ENCODE measurements around the gene ORAI3. TPM values are rescaled to one million over a fixed set of nuclear protein-coding genes. Genes with fewer than 3 reads are reported as not detected.

The ORAI3 gene
- total and polyA plus RNA-seq, 2 of the 13 experiments (the other 11 are each of a cell fraction or from before 2014, with no cell fraction given) = 11.4 to 32.0 TPM

DNA sequence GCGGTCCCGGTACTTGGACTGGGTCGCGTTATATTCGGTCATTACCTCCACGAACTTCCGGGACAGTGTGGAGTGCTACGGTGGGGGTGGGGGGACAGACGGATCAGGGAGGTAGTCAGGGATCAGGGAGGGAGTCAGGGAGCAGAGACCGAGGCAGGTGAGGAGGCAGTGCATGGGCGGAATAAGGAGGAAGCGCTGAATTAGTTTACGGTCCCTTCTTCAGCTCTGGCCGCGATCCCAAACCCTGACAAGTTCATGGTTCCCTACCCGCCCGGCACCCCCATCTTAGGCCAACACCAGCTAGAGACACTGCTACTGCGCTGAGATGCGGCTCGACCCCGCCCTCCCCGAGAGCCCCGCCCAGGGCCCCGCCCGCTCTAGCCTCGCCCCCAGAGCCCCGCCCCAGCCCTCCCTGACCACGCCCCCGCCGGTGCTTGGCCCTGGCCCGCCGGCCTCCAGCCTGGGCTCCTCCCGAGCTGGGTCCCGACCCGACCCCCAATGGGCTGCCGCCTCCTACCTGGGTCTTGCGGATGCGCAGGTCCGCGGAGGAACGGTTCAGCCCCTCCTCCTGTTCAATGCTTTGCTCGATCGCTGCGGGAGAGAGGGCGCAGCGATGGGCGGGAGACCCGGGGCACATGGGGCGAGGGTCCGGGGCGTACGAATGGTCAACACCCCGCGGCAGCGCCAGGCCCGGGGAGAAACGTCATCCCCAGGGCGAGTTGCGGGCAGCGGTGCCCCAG is 48.3 kb downstream of the ORAI3 start (continued):
- TF ChIP-seq SP2 (CRISPR knock-in tag; IDR thresholded peaks at IDR 0.05) (no peak), ZNF441 (CRISPR knock-in tag; IDR thresholded peaks at IDR 0.05; ENCODE audit: borderline replicate concordance) (0 out of 2 replicates have a peak, but pooled peaks have one; percentile 20), AHR (CRISPR knock-in tag; IDR thresholded peaks at IDR 0.05) (peak; percentile 87; the same call in 1 of the 2 replicates), ZNF225 (CRISPR knock-in tag; IDR thresholded peaks at IDR 0.05) (no peak), ZNF747 (CRISPR knock-in tag; IDR thresholded peaks at IDR 0.05; ENCODE audit: borderline replicate concordance) (peak; percentile 89; the same call in 1 of the 2 replicates), MTA3 (CRISPR knock-in tag; IDR thresholded peaks at IDR 0.05) (no peak), GFI1 (CRISPR knock-in tag; IDR thresholded peaks at IDR 0.05; ENCODE audit: borderline replicate concordance) (peak; percentile 58; the same call in 1 of the 2 replicates), ZKSCAN5 (CRISPR knock-in tag; IDR thresholded peaks at IDR 0.05) (no peak), ZNF263 (CRISPR knock-in tag; IDR thresholded peaks at IDR 0.05) (no peak), KDM6A (CRISPR knock-in tag; IDR thresholded peaks at IDR 0.05; ENCODE audit: low read depth) (no peak), DR1 (CRISPR knock-in tag; IDR thresholded peaks at IDR 0.05) (0 out of 2 replicates have a peak, but pooled peaks have one; percentile 39), ZNF468 (CRISPR knock-in tag; IDR thresholded peaks at IDR 0.05) (peak; percentile 65; the same call in 1 of the 2 replicates), MEIS2 (CRISPR knock-in tag; IDR thresholded peaks at IDR 0.05) (peak; percentile 58), GZF1 (CRISPR knock-in tag; IDR thresholded peaks at IDR 0.05) (peak; percentile 62; the same call in 1 of the 2 replicates), WIZ (CRISPR knock-in tag; IDR thresholded peaks at IDR 0.05) (no peak), NFE2 (CRISPR knock-in tag; IDR thresholded peaks at IDR 0.05) (no peak), ZSCAN9 (CRISPR knock-in tag; IDR thresholded peaks at IDR 0.05; ENCODE audit: borderline replicate concordance) (peak; percentile 87), SMC3 (IDR thresholded peaks at IDR 0.05; ENCODE audit: low read length) (no peak), SMARCE1 (IDR thresholded peaks at IDR 0.05; ENCODE audit: borderline replicate concordance) (no peak), ZSCAN21 (CRISPR knock-in tag; IDR thresholded peaks at IDR 0.05; ENCODE audit: borderline replicate concordance) (peak; percentile 81), KAT2B (IDR thresholded peaks at IDR 0.05; ENCODE audit: borderline replicate concordance, low read depth, low read length) (no peak), SMAD1 (CRISPR knock-in tag; IDR thresholded peaks at IDR 0.05; ENCODE audit: borderline replicate concordance, low read depth) (peak; percentile 84)
- TF ChIP-seq, protein P1, sequence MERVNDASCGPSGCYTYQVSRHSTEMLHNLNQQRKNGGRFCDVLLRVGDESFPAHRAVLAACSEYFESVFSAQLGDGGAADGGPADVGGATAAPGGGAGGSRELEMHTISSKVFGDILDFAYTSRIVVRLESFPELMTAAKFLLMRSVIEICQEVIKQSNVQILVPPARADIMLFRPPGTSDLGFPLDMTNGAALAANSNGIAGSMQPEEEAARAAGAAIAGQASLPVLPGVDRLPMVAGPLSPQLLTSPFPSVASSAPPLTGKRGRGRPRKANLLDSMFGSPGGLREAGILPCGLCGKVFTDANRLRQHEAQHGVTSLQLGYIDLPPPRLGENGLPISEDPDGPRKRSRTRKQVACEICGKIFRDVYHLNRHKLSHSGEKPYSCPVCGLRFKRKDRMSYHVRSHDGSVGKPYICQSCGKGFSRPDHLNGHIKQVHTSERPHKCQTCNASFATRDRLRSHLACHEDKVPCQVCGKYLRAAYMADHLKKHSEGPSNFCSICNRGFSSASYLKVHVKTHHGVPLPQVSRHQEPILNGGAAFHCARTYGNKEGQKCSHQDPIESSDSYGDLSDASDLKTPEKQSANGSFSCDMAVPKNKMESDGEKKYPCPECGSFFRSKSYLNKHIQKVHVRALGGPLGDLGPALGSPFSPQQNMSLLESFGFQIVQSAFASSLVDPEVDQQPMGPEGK (CRISPR knock-in tag; IDR thresholded peaks at IDR 0.05) = peak; percentile 94
- TF ChIP-seq, protein P2, sequence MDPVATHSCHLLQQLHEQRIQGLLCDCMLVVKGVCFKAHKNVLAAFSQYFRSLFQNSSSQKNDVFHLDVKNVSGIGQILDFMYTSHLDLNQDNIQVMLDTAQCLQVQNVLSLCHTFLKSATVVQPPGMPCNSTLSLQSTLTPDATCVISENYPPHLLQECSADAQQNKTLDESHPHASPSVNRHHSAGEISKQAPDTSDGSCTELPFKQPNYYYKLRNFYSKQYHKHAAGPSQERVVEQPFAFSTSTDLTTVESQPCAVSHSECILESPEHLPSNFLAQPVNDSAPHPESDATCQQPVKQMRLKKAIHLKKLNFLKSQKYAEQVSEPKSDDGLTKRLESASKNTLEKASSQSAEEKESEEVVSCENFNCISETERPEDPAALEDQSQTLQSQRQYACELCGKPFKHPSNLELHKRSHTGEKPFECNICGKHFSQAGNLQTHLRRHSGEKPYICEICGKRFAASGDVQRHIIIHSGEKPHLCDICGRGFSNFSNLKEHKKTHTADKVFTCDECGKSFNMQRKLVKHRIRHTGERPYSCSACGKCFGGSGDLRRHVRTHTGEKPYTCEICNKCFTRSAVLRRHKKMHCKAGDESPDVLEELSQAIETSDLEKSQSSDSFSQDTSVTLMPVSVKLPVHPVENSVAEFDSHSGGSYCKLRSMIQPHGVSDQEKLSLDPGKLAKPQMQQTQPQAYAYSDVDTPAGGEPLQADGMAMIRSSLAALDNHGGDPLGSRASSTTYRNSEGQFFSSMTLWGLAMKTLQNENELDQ (CRISPR knock-in tag; IDR thresholded peaks at IDR 0.05; ENCODE audit: borderline replicate concordance) = no peak
- TF ChIP-seq, protein P3, sequence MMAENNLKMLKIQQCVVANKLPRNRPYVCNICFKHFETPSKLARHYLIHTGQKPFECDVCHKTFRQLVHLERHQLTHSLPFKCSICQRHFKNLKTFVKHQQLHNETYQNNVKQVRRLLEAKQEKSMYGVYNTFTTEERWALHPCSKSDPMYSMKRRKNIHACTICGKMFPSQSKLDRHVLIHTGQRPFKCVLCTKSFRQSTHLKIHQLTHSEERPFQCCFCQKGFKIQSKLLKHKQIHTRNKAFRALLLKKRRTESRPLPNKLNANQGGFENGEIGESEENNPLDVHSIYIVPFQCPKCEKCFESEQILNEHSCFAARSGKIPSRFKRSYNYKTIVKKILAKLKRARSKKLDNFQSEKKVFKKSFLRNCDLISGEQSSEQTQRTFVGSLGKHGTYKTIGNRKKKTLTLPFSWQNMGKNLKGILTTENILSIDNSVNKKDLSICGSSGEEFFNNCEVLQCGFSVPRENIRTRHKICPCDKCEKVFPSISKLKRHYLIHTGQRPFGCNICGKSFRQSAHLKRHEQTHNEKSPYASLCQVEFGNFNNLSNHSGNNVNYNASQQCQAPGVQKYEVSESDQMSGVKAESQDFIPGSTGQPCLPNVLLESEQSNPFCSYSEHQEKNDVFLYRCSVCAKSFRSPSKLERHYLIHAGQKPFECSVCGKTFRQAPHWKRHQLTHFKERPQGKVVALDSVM (CRISPR knock-in tag; IDR thresholded peaks at IDR 0.05) = peak; percentile 65; the same call in 1 of the 2 replicates
